Vagina (tissue), 2 donors: ENCODE measurements around the gene KIF16B.

ENCODE experiments used
- POLR2A ChIP-seq, 2 donors: fragments of 450-650 bp; IDR thresholded peaks; one replicate each; pipeline ENCODE4 v1.6.1; 2017; ENCODE audit warnings: antibody characterized with exemption in 2 of 2, mild to moderate bottlenecking in 2 of 2, moderate library complexity in 2 of 2
- POLR2AphosphoS5 ChIP-seq, 2 donors: sonication (generic); formaldehyde crosslinking; IDR thresholded peaks; one replicate each; pipeline ENCODE4 v1.9.0; 2017; ENCODE audit warnings: antibody characterized with exemption in 2 of 2, mild to moderate bottlenecking in 2 of 2, low read depth in 1 of 2; ENCODE audit not compliant: insufficient read depth in 1 of 2
- TF ChIP-seq, protein P1 (sequence below), 3 experiments: fragments of 450-650 bp in 2 of 3; fragments of 200-600 bp in 1 of 3; sonication (generic) in 1 of 3; IDR thresholded peaks; one replicate each; pipeline ENCODE4 v1.5.1; 2017 to 2019; ENCODE audit warnings: antibody characterized with exemption in 3 of 3, mild to moderate bottlenecking in 2 of 3, moderate library complexity in 2 of 3

DNA sequence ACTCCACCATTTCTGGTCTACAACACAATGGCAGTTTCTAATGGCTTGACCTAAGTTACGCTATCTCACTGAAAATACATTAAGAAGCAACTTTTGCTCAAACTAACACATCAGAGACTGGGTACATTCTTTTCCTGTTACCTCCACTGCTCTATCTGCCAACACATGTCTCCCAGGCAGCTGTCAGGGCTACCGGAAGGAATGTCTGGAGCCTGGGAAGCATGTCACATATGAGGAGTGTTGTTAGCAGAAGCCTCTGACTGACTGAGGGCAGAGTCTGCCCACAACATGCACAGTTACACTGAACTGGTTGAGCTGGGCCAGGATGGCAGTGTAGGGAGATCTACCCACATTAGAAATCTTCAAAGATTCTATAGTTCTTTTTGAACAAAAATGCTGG, 264.5 kb downstream of the KIF16B start:
- TF ChIP-seq, protein P1, sequence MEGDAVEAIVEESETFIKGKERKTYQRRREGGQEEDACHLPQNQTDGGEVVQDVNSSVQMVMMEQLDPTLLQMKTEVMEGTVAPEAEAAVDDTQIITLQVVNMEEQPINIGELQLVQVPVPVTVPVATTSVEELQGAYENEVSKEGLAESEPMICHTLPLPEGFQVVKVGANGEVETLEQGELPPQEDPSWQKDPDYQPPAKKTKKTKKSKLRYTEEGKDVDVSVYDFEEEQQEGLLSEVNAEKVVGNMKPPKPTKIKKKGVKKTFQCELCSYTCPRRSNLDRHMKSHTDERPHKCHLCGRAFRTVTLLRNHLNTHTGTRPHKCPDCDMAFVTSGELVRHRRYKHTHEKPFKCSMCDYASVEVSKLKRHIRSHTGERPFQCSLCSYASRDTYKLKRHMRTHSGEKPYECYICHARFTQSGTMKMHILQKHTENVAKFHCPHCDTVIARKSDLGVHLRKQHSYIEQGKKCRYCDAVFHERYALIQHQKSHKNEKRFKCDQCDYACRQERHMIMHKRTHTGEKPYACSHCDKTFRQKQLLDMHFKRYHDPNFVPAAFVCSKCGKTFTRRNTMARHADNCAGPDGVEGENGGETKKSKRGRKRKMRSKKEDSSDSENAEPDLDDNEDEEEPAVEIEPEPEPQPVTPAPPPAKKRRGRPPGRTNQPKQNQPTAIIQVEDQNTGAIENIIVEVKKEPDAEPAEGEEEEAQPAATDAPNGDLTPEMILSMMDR (IDR thresholded peaks at IDR 0.05): no peak
- TF ChIP-seq POLR2AphosphoS5 (IDR thresholded peaks at IDR 0.05; ENCODE audit: insufficient read depth in 1 of 2, low read depth in 1 of 2) (no peak), POLR2A (IDR thresholded peaks at IDR 0.05) (no peak)
